DLD1 (cell line): Measurements from ENCODE around the gene TUSC2.
"Not testable (repeated sequence)": the region's sequence is repeated elsewhere in the genome, so short reads cannot be mapped to it uniquely, and the experiment has no call there.

Experiments used
- in situ Hi-C: cut with HindIII; loops from 2 replicates; pipeline ENCODE4 v1.10.0; 2017; ENCODE audit warnings: low sequenced_read_pairs

TUSC2 gene

GRCh38 chr3:50319894-50320625 is 8.0 kb downstream of the TUSC2 start:
- in situ Hi-C loops = no loop called here

GRCh38 chr3:50319181-50319893 is 8.7 kb downstream of the TUSC2 start:
- in situ Hi-C loops = no loop called here

- in situ Hi-C loops = no loop called here
Measured at GRCh38 chr3:50318615-50319014, 9.4 kb downstream of the TUSC2 start.

GRCh38 chr3:50318163-50318562 is 9.9 kb downstream of the TUSC2 start:
- in situ Hi-C loops = no loop called here

GRCh38 chr3:50317300-50317699 is 10.7 kb downstream of the TUSC2 start:
- in situ Hi-C loops = no loop called here

GRCh38 chr3:50316657-50317242 is 11.3 kb downstream of the TUSC2 start:
- in situ Hi-C loops = no loop called here

- in situ Hi-C loops = no loop called here
Measured at GRCh38 chr3:50314816-50315215, 13.2 kb downstream of the TUSC2 start.

- in situ Hi-C loops = no loop called here
Measured at GRCh38 chr3:50314342-50314741, 13.7 kb downstream of the TUSC2 start.

GRCh38 chr3:50312041-50312440 is 16.0 kb downstream of the TUSC2 start:
- in situ Hi-C loops = not testable (repeated sequence)

GRCh38 chr3:50304601-50305000 is 23.4 kb downstream of the TUSC2 start:
- in situ Hi-C loops = no loop called here

- in situ Hi-C loops = no loop called here
Measured at GRCh38 chr3:50303013-50303815, 24.8 kb downstream of the TUSC2 start, which contains the start of gene HYAL1. Gene HYAL1 (minus strand): TSS chr3:50303574. CDS start chr3:50302956, 618 bp downstream.

GRCh38 chr3:50302095-50303012 is 25.7 kb downstream of the TUSC2 start:
- in situ Hi-C loops = no loop called here

- in situ Hi-C loops = no loop called here
Measured at GRCh38 chr3:50300681-50301254, 27.3 kb downstream of the TUSC2 start.

- in situ Hi-C loops = no loop called here
Measured at GRCh38 chr3:50299929-50300680, 27.9 kb downstream of the TUSC2 start.

GRCh38 chr3:50299638-50299928 is 28.4 kb downstream of the TUSC2 start:
- in situ Hi-C loops = no loop called here

- in situ Hi-C loops = no loop called here
Measured at GRCh38 chr3:50298836-50299637, 29.0 kb downstream of the TUSC2 start, which contains the start of the genes HYAL3 and NAA80. Gene HYAL3 (minus strand): TSS chr3:50299405. CDS start chr3:50295602, 3,803 bp downstream. Gene NAA80 (minus strand): TSS chr3:50299405. CDS start chr3:50297463, 1,942 bp downstream.

GRCh38 chr3:50297896-50298725 is 29.9 kb downstream of the TUSC2 start:
- in situ Hi-C loops = no loop called here
